Stimulated activated CD8-positive, alpha-beta memory T cell treated with anti-CD3 and anti-CD28 coated beads, Interleukin-12 subunit alpha, Interleukin-12 subunit beta, amount 100 ng/mL, for 4 hours (primary cell): ENCODE results near the gene KMT2D.

Source experiments
- DNase-seq: peaks from one replicate; pipeline ENCODE4 v3.0.0-alpha.2; 2020; ENCODE audit warnings: low read depth

Gene KMT2D

DNA sequence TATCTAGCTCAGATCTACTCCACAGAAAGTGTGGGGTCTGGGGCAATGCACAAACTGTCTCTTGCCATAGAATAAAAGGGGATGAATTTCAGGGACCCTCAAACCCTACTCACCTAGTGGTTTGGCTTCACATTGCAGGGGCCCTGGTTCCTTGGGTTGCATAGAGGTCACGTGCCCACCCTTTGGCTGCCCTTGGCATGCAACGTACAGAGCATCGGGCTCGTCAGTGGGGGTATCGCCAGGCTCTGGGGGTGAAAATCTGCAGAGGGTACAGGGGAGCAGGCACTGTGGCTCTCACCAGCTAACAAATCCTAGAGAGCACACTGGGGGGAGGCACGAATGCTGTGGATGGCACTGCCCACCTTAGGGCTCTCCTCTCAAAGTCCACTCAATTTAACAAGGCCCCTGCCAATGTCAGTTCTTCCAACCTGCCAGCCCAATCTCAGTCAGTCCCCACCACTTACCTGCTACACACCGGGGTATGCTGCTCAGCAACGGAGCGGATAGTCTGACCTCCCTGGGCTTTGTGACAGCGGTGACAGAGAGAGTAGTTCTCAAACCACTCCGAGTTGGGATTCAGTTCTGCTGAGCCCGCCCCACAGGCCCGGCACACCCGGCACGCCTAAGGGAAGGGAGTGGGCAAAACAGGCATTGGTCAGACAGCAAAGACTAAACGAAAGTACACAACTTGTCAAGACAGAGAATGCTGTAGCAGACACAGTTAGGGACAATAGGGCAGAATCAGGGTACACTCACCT, 8.0 kb downstream of the KMT2D start:
- no peak for DNase-seq

DNA sequence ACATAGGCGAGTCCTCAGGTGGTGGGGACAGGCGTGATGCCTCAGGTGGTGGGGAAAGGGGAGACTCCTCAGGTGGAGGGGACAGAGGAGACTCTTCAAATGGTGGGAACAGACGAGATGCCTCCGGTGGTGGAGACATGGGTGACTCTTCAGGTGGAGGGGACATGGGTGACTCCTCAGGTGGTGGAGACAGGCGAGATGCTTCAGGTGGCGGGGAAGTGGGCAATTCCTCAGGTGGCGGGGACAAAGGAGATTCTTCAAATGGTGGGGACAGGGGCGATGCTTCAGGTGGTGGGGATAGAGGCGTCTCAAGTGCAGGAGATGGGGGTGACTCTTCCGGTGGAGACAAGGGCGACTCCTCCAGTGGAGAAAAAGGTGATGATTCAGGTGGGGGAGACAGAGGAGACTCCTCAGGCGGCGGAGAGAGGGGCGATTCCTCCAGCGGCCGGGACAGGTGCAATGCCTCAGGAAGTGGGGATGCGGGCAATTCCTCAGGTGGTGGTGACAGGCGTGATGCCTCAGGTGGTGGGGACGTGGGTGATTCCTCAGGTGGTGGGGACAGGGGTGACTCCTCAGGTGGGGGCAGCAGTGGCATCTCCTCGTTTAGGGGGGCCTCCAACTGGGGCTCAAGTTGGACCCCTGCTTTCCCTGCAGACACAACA, 8.7 kb downstream of the KMT2D start:
- DNase-seq, result no peak

DNA sequence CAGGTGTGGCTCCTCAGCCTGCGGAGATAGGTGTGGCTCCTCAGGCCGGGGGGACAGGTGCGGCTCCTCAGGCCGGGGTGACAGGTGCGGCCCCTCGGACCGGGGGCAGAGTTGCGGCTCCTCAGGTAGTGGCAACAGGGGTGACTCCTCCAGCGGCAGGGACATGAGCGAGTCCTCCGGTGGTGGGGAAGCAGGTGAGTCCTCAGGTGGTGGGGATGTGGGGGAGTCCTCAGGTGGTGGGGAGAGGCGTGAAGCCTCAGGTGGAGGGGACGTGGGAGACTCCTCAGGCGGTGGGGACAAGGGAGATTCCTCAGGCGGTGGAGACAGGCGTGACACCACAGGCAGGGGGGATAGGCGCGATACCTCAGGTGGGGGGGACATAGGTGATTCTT, 9.2 kb downstream of the KMT2D start:
- DNase-seq, result no peak

DNA sequence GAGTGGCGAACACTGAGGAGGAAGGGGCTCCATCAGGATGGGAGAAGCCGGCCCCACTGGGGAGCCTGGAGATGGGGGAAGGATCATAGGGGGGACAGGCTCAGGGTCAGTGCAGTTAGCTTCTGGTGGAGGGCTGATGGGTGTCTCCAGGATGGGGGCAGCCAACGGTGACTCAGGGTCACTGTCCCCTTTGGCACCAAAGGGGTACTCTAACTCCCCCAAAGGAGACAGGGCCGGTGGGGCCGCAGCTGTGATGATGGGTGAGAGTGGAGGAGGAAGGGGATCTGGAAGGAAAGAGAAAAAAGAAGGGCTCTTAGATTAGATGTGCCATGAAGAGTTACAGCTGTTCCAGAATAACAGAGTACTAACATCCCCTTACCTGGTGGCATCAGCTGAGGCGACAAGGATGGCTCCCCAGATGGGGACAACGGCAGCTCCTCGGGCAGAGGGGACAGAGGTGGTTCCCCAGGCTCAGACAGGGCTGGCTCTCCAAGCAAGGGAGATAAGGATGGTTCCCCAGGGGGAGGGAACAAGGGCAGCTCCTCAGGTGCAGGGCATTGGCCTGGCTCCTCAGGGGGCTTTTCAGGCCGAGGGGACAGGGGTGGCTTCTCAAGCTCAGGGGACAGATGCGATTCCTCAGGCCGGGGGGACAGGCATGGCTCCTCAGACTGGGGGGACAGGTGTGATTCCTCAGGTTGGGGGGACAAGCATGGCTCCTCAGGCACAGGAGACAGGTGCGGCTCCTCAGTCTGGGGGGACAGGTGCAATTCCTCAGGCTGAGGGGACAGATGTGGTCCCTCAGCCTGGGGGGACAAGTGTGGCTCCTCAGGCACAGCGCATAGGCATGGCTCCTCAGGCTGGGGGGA, 9.9 kb downstream of the KMT2D start:
- DNase-seq, result no peak

DNA sequence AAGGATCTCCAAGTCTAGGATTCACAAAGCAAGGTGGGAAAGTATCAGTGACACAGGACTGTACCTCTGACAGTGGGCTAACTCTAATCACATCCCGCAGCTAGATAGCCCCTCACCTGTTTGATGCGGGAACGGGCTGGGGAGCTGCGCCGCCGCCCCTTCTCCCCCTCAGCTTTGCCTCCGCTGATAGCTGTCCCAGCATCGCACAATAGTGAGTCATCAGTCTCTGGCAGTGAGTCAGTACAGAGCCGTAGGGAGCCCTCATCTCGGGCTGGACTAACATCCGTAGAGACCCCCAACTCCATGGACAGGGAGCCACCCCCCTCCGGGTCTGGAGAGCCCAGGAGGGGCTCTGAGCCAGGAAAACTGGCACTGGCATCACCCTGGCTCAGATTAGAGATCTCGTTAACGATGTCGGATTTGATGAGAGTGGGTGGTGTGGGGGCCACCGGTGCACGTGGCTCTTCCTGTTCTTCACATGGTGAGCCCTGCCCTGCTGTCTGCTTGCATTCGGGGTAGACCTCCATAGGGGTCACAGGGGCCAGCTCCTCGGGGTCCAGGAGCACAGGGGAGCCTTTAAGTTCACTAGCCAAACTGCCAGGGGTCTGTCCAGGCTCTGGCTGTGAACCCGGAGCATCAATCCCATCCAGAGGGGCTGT, 10.9 kb downstream of the KMT2D start:
- DNase-seq, result no peak

DNA sequence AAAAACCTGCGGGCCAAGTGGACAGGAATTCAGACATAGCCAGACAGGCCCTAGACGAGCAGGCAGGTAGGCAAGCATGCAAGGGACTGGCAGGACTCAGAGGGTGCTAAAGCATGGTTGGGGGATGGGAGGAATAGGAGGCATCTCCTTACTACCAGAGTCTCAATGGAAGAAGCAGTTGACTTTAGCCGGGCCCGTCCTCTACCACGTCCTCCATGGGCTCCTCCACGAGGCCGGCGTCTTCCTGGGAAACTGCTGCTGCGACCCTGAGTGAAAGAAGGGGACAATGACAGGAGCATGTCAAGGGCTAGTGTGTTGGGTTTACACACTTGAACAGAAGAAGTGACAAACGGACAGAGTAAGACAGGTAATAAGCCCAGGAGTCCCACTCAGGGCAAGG, 11.6 kb downstream of the KMT2D start:
- DNase-seq, result no peak

DNA sequence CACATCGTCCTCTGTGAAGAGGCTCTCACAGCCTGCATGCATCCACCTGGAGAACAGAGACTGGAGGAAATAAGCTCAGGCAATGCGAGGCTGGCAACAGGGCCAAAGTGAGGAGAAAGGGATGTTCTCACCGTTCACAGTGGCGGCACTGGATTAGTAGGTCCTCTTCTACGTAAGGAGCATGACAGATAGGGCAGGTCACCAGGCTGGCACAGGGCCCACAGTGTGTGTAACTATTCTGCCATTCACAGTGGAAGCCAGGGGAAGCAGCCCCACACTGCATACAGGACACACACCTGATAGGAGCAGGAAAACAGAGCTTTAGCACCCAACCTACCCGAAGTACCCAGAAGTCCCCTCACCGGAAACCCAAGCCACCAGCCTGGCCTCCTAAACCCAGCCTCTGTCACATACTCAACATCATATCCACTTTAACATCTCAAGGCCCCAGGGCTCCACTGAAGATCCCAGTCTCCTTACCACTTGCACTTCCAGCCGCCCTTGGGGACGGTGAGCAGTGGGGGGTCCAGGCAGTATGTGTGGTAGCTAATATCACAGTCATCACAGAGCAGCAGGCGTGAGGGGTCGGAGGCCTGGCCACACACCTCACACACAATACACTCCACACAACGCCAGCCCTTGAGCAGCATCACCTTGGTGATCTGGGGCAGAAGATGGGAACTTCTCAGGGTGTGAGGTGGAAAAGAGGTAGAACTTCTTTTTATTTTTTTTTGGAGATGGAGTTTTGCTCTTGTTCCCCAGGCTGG, 14.3 kb downstream of the KMT2D start:
- DNase-seq, result no peak

DNA sequence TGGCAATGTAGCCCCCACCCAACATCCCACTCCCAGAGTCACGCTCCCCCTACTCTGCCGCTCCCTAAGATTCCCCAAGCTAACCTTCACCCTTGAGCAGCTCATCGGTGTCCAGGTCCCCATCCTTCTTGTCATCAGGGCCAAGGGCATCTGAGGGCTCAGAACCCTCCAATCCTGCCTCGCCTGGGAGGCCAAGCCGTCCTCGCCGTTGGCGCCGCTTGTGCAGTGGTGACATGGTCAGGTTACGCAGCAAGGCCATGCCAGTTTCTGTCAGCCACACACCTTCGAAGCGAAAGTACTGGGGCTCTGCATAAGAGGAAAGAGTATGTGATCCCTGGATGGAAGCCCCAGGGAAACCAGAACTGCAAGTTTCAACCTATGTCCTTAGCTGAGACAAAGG, 15.9 kb downstream of the KMT2D start:
- DNase-seq, result no peak

DNA sequence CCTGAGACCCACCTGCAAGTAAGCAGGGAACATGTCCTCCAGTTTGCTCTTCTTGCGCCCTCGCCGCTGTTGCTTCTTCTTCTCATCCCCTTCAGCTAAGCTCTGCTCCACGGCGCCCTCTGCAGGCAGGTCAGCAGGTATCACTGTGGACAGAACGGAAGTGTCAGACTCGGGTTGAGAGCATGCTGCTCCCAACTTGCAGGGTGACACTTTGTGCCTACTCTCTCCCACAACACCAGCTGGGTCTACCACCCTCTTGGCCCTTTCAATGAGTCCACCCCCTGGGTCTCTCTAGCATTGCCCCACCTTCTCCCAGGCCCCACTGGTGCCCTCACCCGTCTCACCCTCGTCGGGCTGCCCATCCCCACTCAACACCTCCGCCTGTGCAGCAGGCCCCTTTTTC, 16.7 kb downstream of the KMT2D start:
- DNase-seq, result peak; percentile 55

DNA sequence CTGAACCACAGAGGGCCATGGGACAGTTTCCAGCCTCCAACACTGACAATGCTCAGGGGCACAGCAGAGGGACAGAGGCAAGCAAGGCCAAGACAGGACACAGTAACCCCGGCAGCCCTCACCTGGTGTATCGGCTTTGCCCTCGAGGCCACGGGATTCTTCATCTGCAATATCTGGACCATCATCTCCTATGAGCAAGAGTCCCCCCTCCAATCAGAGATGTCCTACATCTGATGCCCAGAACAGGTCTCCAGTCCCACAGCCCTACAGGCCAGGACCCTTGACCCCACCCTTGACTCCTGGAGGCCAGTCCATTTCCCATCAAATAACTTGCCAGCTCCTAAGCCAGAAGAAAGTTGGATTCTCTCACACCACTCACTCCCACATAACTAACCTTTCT, 17.4 kb downstream of the KMT2D start:
- DNase-seq, result no peak

DNA sequence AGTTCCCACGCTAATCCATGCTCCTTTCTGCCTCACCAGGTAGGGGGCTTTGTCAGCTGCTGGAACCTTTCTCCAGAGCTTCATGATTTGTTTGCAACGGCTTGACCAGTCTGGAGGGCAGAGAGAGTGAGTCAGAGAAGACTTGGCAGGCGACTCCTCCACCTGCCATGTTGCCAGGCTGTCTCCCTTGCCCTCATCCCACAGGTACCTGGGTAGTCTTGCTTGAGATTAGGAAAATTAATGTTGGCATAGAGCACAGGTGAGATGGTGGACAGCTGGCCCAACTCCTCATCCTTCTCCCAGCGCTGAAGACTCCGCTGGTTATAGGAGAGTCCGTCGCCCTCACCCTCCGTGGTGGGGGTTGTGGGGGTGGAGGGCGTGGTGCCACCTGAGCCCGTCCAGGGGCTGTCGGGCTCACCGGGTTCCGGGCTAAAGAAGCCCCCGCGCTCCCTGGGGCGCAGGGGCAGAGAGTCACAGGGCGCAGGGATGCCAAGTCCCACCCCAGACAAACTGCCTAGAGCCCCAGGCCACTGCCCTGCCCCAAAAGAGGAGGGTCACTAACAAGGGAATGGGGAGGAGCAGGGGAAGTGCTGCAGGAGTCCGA, 18.6 kb downstream of the KMT2D start:
- DNase-seq, result no peak

DNA sequence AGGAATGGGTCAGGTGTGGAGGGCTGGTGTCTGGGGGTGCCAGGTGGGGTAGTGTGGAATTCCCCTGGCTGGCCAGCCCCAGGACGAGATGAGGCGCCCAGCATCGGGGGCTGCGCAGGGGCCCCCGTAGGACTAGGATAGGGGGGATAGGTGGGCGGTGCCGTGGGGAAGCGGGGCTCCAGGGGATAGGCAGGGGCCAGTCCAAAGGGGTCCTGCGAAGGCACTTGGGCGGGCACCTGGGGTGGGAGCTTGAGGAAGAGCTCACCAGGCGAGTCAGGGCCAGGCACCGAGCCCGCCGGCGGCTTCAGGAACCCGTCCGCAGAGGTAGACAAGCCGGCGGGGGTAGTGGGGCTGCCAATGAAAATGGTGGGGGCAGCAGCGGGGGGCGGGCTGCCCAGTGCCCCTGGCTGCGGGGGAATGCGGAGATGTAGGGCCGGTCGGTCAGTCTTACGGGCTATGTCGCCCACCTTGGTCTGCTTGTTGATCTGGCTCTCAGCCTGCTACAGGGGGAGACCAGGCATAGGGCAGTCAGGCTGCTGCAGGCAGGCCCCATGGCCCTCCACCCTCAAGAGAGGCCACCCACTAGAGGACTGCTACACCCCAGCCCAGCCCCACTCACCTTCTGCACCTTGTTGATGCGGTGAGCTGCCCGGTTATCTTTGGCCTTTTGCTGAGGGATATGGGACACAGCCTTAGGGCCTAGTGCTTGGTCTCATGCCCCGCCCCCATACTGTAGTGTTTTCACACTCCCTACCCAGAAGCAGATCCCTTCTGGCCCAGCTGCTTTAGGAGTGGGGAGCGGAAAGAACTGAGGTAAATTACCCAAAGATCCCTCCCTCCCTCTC, 19.3 kb downstream of the KMT2D start:
- no peak for DNase-seq

DNA sequence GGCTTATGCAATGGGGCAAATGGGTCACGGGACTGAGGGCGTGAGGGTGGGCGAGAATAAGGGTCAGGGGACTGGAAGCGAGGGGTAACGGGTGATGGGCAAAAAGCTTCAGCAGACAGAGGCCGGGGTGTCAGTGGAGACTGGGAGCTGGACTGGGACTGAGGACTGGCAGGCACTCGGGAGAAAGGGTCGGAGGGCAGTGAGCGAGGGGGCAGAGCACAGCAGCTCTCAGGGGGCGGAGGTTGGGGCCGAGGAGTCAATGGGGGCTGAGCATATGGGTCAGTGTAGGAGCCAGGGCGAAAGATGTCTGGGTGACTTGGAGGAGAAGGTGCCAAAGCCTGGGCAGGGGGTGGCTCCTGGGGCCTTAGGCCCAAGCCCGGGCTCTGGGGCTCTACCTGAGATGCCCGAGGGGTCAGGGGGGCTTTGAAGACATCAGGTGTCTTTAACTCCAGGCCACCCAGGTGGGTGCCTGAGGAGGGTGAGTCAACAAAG, 20.2 kb downstream of the KMT2D start:
- DNase-seq, result no peak

DNA sequence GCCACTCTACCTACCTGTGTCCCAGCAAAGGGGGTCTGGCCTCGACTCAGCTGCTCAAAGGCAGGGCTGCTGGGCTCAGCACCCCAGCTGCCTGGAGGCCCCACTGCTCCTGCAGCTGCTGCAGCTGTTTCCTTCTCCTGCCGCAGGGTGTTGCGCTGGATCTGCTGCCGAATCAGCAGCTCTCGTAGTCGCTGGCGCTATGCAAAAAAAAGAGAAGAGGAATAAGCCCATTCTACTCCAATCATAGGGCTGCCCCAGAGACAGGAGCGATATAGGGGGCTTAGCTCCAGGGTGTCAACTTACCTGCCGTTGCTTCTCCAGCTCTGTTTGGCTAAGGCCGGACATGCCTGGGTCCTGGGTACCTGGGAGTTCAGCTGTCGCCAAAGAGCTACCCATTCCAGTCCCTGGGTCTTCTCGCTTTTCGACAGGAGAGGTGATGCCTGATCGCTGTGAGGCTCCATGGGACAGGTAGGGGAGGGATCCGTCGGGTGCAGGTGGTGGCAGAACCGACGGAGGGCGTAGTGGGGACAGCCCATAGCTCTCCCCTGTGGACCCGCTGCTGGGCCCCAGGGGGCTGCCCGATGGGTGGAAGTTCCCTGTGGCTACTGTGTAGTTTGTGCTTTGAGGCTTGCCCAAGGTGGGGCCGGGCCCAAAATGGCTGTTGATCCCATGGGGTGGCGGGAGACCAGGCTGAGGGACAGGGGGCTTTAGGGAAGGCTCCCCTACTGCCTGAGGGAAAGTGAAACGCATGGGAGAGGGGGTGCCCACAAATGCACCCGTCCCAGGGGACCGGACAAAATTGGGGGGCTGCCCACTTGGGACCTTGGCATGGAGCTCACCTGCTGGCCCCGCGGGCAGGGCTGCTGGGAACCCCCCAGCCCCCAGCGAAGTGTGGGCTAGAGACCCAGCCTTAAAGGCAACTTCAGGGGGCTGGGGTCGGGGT, 20.9 kb downstream of the KMT2D start:
- DNase-seq, result no peak

DNA sequence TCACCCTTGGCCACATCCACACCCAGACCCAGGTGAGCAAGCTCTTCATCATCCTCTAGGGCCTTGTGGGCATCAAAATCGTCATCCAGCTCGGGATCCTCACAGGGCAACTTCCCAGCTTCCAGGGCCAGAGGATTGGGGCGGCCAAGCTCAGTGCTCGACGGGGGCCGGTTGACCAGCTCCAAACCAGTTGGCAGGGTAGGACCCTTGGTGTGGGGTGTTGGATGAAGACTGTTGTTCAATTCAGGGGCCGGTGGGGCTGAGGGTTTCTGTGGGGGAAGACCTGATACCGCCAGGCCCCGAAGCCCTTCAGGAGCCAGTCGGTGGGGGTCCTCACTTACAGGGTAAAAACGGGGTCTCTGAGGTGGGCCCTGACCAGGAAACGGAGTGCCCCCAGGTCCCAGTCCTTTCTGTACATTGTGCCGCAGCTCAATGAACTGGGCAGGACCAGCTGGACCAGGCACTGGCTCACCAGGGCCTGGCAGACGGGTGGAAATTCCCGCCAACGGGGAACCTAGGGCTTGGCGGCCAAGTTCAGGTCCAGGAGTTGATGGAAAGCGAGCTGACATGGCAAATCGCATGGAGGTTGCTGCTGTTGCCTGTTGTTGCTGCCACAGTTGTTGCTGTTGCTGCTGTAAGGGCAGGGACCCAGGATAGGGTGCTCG, 22.2 kb downstream of the KMT2D start:
- DNase-seq, result no peak

DNA sequence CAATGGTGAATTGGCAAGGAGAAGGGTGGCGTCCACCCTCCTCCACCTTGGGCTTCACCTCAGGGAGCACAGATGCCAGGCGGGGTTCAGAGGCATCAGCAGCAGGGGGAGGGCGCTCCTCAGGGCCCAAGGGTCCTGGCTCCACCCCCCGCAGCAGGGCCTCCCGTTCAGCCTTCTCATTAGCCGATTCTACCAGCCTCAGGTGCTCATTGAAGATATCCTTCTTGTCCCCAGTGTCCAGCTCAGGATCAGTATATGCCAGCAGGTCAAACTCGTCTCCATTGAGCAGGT, 22.7 kb downstream of the KMT2D start:
- no peak for DNase-seq

DNA sequence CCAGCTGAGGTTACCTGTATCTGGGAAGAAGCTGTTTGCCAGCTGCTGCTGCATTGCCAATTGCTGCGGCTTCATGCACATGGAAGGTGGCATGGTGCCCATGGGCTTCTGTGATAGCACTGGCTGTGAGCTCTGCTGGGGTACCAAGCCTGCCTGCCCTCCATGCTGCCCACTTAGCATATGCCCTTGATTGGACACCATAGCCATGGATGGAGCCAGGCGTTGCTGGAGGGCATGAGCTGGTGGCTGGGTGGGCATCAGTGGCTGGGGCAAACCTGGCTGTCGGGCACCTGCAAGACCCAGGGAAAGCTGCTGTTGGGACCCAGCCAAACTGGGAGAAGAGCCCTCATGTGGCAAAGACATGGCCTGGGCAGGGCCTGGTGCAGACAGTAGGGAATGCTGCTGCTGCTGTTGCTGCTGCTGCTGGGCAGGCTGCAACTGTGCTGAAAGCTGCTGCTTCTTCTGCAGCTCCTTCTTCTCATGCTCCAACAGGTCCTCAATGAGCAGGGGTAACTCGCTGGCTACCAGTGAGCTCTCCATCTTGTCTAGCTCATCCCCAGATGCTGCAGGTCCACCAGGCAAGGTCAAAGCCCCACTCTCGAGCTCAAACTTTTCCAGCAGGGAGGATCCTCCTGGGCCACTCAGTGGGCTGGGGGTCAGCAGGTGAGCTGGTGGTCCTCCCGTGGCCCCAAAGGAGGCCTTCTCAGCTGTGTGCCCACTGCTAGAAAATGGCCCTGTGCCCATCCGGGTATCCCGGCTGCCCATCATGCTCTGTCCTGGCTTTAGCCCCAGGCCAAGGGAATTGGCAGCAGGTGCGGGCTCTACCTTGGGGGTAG, 23.3 kb downstream of the KMT2D start:
- no peak for DNase-seq

DNA sequence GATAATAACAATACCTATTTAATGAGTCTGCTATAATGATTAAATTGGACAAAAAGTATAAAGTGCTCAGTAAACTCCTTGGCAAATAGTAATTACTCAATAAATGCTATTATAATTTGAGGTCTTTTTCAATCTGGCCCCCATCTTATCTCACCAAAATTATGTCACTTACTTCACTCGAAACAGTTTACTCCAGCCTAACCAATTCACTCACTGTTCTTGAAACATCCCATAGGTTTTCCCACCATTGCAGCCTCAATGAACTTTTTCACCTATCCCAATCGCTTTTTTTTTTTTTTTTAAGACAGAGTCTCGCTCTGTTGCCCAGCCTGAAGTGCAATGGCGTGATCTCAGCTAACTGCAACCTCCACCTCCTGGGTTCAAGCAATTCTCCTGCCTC, 24.6 kb downstream of the KMT2D start:
- DNase-seq, result no peak
